ENCODE data around the gene ZMIZ1.

ZMIZ1 gene

GRCh38 chr10:79306644-79307220 is 238.0 kb downstream of the ZMIZ1 start:
- no CpG with 5 or more reads among the region's 8 CpGs for WGBS (ENCODE audit: extremely low coverage, insufficient coverage, insufficient read length)
- Histone ChIP-seq H2BK12ac (ENCODE audit: low read length) (no peak overlapping the region), H3K9ac (ENCODE audit: low read length) (no peak overlapping the region), H3K4me3 (ENCODE audit: low read depth, low read length) (no peak overlapping the region), H2BK120ac (ENCODE audit: insufficient read depth, low read length, poor library complexity) (no peak overlapping the region), H3K23ac (ENCODE audit: low read length) (no peak overlapping the region), H4K12ac (ENCODE audit: low read depth, low read length) (no peak overlapping the region), H3K79me2 (ENCODE audit: control insufficient read depth, insufficient read depth, low read length, poor library complexity) (no peaks in the 10 kb centered on the region), H3K4ac (ENCODE audit: low read depth, low read length) (no peak overlapping the region), H3K27ac (ENCODE audit: low read depth, low read length) (no peak overlapping the region), H3K14ac (ENCODE audit: low read length) (no peak overlapping the region), H4K91ac (ENCODE audit: low read depth, low read length) (no peak overlapping the region), H2BK5ac (ENCODE audit: low read depth, low read length, poor library complexity) (no peak overlapping the region), H3K9me3 (ENCODE audit: insufficient read depth, low read depth, low read length) (no peaks in the 10 kb centered on the region), H3K4me1 (ENCODE audit: control insufficient read depth in 1 of 2, insufficient read depth in 2 of 2, low read length in 2 of 2) (no peaks in the 10 kb centered on the region), H2AK5ac (ENCODE audit: low read length) (no peak overlapping the region), H3K79me1 (ENCODE audit: low read length) (no peaks in the 10 kb centered on the region), H3K27me3 (ENCODE audit: insufficient read depth, low read length) (no peaks in the 10 kb centered on the region), H3K4me2 (ENCODE audit: low read length) (no peak overlapping the region), H4K8ac (ENCODE audit: low read depth, low read length) (no peak overlapping the region), H3K18ac (ENCODE audit: low read length) (no peak overlapping the region), H3K36me3 (ENCODE audit: control insufficient read depth in 1 of 2, insufficient read depth in 2 of 2, low read length in 2 of 2) (peaks cover 94 to 95% of the 10 kb centered on the region in 2 experiments), H2AFZ (ENCODE audit: insufficient read depth, low read length, poor library complexity) (no peak overlapping the region)
- DNase-seq = no peak

- Histone ChIP-seq H3K4me1 (ENCODE audit: control insufficient read depth in 1 of 2, insufficient read depth in 2 of 2, low read length in 2 of 2) (no peaks in the 10 kb centered on the region), H3K9ac (ENCODE audit: low read length) (no peak overlapping the region), H3K27ac (ENCODE audit: low read depth, low read length) (no peak overlapping the region), H2BK12ac (ENCODE audit: low read length) (no peak overlapping the region), H3K79me1 (ENCODE audit: low read length) (no peaks in the 10 kb centered on the region), H3K4me2 (ENCODE audit: low read length) (no peak overlapping the region), H3K27me3 (ENCODE audit: insufficient read depth, low read length) (no peaks in the 10 kb centered on the region), H4K12ac (ENCODE audit: low read depth, low read length) (no peak overlapping the region), H3K4me3 (ENCODE audit: low read depth, low read length) (no peak overlapping the region), H2BK120ac (ENCODE audit: insufficient read depth, low read length, poor library complexity) (no peak overlapping the region), H3K4ac (ENCODE audit: low read depth, low read length) (no peak overlapping the region), H3K14ac (ENCODE audit: low read length) (no peak overlapping the region), H4K91ac (ENCODE audit: low read depth, low read length) (no peak overlapping the region), H2AK5ac (ENCODE audit: low read length) (no peak overlapping the region), H3K23ac (ENCODE audit: low read length) (no peak overlapping the region), H3K79me2 (ENCODE audit: control insufficient read depth, insufficient read depth, low read length, poor library complexity) (no peaks in the 10 kb centered on the region), H2AFZ (ENCODE audit: insufficient read depth, low read length, poor library complexity) (no peak overlapping the region), H3K9me3 (ENCODE audit: insufficient read depth, low read depth, low read length) (no peaks in the 10 kb centered on the region), H3K18ac (ENCODE audit: low read length) (no peak overlapping the region), H3K36me3 (ENCODE audit: control insufficient read depth in 1 of 2, insufficient read depth in 2 of 2, low read length in 2 of 2) (peaks cover 99% of the 10 kb centered on the region in 2 experiments), H2BK5ac (ENCODE audit: low read depth, low read length, poor library complexity) (no peak overlapping the region), H4K8ac (ENCODE audit: low read depth, low read length) (no peak overlapping the region)
- DNase-seq = no peak
- WGBS (ENCODE audit: extremely low coverage, insufficient coverage, insufficient read length) = no CpG with 5 or more reads among the region's 7 CpGs
These were observed 239.2 kb downstream of the ZMIZ1 start for GRCh38 chr10:79308016-79308415.

- WGBS (ENCODE audit: extremely low coverage, insufficient coverage, insufficient read length) = no CpG with 5 or more reads among the region's 14 CpGs
- Histone ChIP-seq H3K4me1 (ENCODE audit: control insufficient read depth in 1 of 2, insufficient read depth in 2 of 2, low read length in 2 of 2) (no peaks in the 10 kb centered on the region), H4K91ac (ENCODE audit: low read depth, low read length) (no peak overlapping the region), H3K4me2 (ENCODE audit: low read length) (no peak overlapping the region), H4K8ac (ENCODE audit: low read depth, low read length) (no peak overlapping the region), H3K79me2 (ENCODE audit: control insufficient read depth, insufficient read depth, low read length, poor library complexity) (no peaks in the 10 kb centered on the region), H3K36me3 (ENCODE audit: control insufficient read depth in 1 of 2, insufficient read depth in 2 of 2, low read length in 2 of 2) (peaks cover 98 to 99% of the 10 kb centered on the region in 2 experiments), H3K9me3 (ENCODE audit: insufficient read depth, low read depth, low read length) (no peaks in the 10 kb centered on the region), H3K27ac (ENCODE audit: low read depth, low read length) (no peak overlapping the region), H3K4ac (ENCODE audit: low read depth, low read length) (no peak overlapping the region), H2AFZ (ENCODE audit: insufficient read depth, low read length, poor library complexity) (no peak overlapping the region), H3K18ac (ENCODE audit: low read length) (no peak overlapping the region), H4K12ac (ENCODE audit: low read depth, low read length) (no peak overlapping the region), H2BK120ac (ENCODE audit: insufficient read depth, low read length, poor library complexity) (no peak overlapping the region), H3K14ac (ENCODE audit: low read length) (no peak overlapping the region), H2BK12ac (ENCODE audit: low read length) (no peak overlapping the region), H2BK5ac (ENCODE audit: low read depth, low read length, poor library complexity) (no peak overlapping the region), H3K79me1 (ENCODE audit: low read length) (no peaks in the 10 kb centered on the region), H3K9ac (ENCODE audit: low read length) (no peak overlapping the region), H3K4me3 (ENCODE audit: low read depth, low read length) (no peak overlapping the region), H3K27me3 (ENCODE audit: insufficient read depth, low read length) (no peaks in the 10 kb centered on the region), H2AK5ac (ENCODE audit: low read length) (no peak overlapping the region), H3K23ac (ENCODE audit: low read length) (no peak overlapping the region)
- no peak for DNase-seq
These were observed 240.4 kb downstream of the ZMIZ1 start for GRCh38 chr10:79308969-79309665.

- Histone ChIP-seq H3K79me1 (ENCODE audit: low read length) (no peaks in the 10 kb centered on the region), H3K4me3 (ENCODE audit: low read depth, low read length) (no peak overlapping the region), H3K18ac (ENCODE audit: low read length) (no peak overlapping the region), H2BK120ac (ENCODE audit: insufficient read depth, low read length, poor library complexity) (no peak overlapping the region), H3K4ac (ENCODE audit: low read depth, low read length) (no peak overlapping the region), H2BK5ac (ENCODE audit: low read depth, low read length, poor library complexity) (no peak overlapping the region), H3K27ac (ENCODE audit: low read depth, low read length) (no peak overlapping the region), H3K4me2 (ENCODE audit: low read length) (no peak overlapping the region), H2AFZ (ENCODE audit: insufficient read depth, low read length, poor library complexity) (no peak overlapping the region), H2BK12ac (ENCODE audit: low read length) (no peak overlapping the region), H3K79me2 (ENCODE audit: control insufficient read depth, insufficient read depth, low read length, poor library complexity) (no peaks in the 10 kb centered on the region), H3K14ac (ENCODE audit: low read length) (no peak overlapping the region), H2AK5ac (ENCODE audit: low read length) (no peak overlapping the region), H4K8ac (ENCODE audit: low read depth, low read length) (no peak overlapping the region), H4K91ac (ENCODE audit: low read depth, low read length) (no peak overlapping the region), H4K12ac (ENCODE audit: low read depth, low read length) (no peak overlapping the region), H3K23ac (ENCODE audit: low read length) (no peak overlapping the region), H3K4me1 (ENCODE audit: control insufficient read depth in 1 of 2, insufficient read depth in 2 of 2, low read length in 2 of 2) (no peaks in the 10 kb centered on the region), H3K27me3 (ENCODE audit: insufficient read depth, low read length) (no peaks in the 10 kb centered on the region), H3K9ac (ENCODE audit: low read length) (no peak overlapping the region), H3K9me3 (ENCODE audit: insufficient read depth, low read depth, low read length) (no peaks in the 10 kb centered on the region), H3K36me3 (ENCODE audit: control insufficient read depth in 1 of 2, insufficient read depth in 2 of 2, low read length in 2 of 2) (peaks cover 96 to 97% of the 10 kb centered on the region in 2 experiments)
- DNase-seq = no peak
- no CpG with 5 or more reads among the region's 29 CpGs for WGBS (ENCODE audit: extremely low coverage, insufficient coverage, insufficient read length)
These were observed 241.6 kb downstream of the ZMIZ1 start for GRCh38 chr10:79310200-79310865.

Data from trophoblast cell (in vitro differentiated cells and primary cell).